SU-DHL-6 (cell line): Measurements from ENCODE around the gene SLC16A7.

ENCODE experiments used
- CTCF ChIP-seq: fragments of 200-600 bp; sonication (generic); IDR thresholded peaks from one replicate; pipeline ENCODE4 v1.5.1; 2017; ENCODE audit warnings: antibody characterized with exemption, mild to moderate bottlenecking, low read length, moderate library complexity; ENCODE audit not compliant: insufficient read depth, poor library complexity, severe bottlenecking
- EZH2phosphoT487 ChIP-seq: fragments of 200-600 bp; sonication (generic), shearing (Covaris generic); conservative IDR thresholded peaks from 2 replicates; pipeline ENCODE4 v1.6.1; 2018; ENCODE audit warnings: mild to moderate bottlenecking, antibody characterized with exemption, low read length, moderate library complexity, mixed read lengths

- TF ChIP-seq CTCF (no peak), EZH2phosphoT487 (no peak)
These were observed 49.4 kb downstream of the SLC16A7 start for GRCh38 chr12:59645242-59645641.
